Hematopoietic multipotent progenitor cell (in vitro differentiated cells): ENCODE data around the gene POLR2L. TPM values are rescaled to one million over a fixed set of nuclear protein-coding genes. Genes with fewer than 3 reads are reported as not detected.

Experiments used
- DNase-seq, 3 donors: peaks; one replicate each; pipeline ENCODE4 v3.0.0-alpha.2; 2011 to 2015; ENCODE audit warnings: low read depth in 2 of 3, low spot score in 2 of 3
- total RNA-seq: library from RNA; depleted of rRNA; stranded (reverse); fragments of >200 nt; gene quantifications from one replicate; pipeline ENCODE4 v1.2.3, GENCODE V29; 2012

Gene POLR2L
- 41.5 TPM for total RNA-seq

DNA sequence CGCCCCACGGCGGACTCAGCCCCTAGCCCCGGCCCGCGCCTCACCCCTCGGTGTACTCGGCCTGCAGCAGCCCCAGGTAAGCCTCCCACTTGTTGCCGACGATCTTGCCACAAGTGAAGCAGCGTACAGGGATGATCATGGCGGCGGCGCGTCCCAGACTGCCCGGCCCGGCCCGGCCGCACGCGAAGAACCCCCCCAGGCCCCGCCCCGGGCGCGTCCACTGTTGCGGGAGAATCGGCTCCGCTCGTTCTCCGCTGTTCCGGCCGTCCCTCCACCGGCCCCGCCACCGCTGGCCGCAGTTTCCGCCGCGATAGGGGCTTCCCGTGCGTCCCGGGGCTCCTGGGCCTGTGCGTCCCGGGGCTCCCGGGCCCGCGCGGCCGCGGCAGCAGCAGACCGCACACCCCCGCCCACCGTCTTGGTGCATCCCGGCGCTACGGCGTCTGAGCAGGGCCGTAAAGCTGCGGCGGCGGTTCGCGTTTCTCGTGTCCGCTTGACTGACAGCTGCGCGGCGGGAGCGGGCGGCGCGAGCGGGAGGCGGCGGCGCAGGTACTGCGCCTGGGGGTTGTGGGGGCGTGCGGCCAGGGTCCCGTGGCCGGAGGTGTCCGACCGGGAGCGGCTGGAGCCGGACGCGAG is at the start of gene POLR2L, which contains the start of gene TSPAN4:
Gene POLR2L (minus strand): TSS at position 160 of the 633 bp plus-strand sequence. CDS start 21 bp downstream, at position 139.
Gene TSPAN4 (plus strand): TSS at position 483 of the 633 bp plus-strand sequence. CDS start 7,453 bp downstream, outside the sequence.
- DNase-seq: peak; percentile 86 to 87 (median 86)

GRCh38 chr11:890794-891540 is 48.6 kb upstream of the POLR2L start:
- no peak for DNase-seq

GRCh38 chr11:889687-890475 is 47.6 kb upstream of the POLR2L start:
- DNase-seq: no peak

DNA sequence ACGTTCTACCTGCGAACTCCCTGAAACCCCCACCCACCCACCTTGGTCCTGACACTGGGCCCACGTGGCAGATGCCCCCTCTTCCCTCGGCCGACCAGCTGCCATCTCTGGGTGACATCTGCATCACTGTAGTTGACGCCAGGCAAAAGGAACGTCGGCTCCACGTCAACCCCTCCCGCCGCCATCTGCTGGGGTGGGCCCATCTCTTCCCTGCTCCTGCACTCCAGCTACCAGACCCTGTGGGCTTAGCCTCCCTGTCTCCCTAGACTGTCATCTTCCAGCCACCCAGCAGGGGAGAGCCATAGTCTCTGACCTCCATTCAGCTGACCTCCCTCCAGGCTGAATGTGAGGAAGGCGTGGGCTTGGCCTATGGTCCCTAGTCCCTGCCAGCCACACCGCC is 46.9 kb upstream of the POLR2L start:
- no peak for DNase-seq

- no peak for DNase-seq
These were observed 46.2 kb upstream of the POLR2L start for GRCh38 chr11:888310-889212.

- no peak for DNase-seq
These were observed 45.3 kb upstream of the POLR2L start for GRCh38 chr11:887589-887988.

DNA sequence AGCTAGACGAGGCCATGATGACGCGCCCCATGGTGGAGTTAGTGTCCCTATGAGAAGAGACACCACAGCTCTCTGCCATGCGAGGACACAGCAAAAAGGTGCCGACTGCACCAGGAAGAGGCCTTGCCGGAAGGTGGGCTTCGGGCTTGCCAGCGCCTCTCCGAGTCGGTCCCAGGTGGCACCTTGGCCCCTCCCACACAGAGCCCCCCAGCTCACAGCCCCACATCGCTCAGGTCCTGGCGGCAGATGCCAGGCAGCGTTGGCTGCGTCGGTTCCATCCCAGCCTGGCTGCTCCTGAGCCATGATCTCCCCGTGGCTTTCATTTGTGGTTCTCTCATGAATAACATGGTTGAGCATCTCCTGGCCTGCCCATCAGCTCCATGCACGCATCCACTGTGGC is 44.2 kb upstream of the POLR2L start:
- no peak for DNase-seq

- no peak for DNase-seq
These were observed 42.3 kb upstream of the POLR2L start for GRCh38 chr11:884578-885070.

DNA sequence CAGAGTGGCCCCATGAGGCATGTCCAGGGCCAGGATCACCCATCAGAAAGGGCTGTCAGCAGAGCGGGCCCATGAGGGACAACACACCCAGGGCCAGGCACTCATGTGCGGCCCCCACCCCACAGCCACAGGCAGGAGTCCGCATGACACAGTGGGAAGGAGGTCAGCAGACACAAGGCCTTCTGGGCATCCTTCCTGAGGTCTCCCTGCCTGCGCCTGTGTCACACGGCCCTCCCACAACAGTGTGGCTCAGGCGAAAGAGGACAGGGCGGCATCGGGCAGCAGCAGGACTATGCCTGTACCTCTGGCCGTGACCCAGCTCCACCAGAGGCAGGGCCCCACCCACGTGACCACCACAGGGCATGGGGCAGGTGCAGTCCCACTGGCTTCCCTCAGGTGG is 41.2 kb upstream of the POLR2L start:
- no peak for DNase-seq

DNA sequence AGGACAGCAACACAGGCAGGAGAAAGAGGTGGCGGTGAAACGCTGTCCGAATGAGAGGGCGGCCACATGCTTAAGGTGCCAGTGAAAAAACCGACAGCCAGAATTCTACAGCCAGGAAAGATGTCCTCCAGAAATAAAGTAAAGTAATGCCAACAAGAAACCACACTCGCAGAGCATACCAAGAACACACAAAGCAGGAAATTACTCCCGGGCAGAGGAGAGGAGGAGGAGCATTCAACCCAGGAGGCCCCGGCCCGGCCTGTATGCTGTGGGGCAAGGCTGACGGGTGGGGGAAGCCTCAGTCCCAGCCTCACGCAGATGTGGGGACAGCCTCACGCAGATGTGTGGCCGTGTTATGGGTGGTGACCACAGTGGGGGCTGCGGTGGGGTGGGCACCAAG is 40.3 kb upstream of the POLR2L start:
- no peak for DNase-seq

DNA sequence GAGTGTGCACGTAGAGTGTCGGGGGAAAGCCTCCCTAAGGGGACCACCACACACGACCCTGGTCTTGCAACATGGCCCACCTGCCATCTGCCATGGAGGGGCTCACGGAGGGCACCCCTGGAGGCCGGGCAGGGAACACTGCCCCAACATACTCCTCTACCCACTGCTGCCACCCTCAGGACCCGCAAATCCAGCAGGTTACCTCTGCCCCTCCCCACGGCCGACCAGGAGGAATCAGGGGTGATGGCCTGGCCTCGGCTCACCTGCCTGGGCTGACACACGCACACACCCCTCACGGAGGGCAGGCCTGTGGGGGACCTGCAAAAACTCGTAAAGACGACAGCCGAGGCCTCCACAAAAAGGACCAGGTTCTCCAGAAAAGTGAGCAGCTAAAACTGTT is 38.1 kb upstream of the POLR2L start:
- no peak for DNase-seq

DNA sequence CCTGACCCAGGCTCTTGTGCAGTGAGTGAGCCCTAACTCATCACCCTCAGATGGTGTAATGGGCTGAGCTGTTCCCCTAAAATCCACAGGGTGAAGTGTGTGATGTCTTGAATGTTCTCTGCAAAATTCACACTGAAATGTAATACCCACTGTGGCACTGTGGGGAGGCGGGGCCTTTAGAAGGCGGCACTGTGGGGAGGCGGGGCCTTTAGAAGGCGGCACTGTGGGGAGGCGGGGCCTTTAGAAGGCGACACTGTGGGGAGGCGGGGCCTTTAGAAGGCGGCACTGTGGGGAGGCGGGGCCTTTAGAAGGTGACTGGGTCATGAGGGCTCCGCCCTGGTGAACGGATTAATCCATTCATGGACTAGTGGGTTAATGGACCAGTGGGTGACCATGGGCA is 35.2 kb upstream of the POLR2L start:
- DNase-seq: peak in 2 of 3 donors; percentile 15 to 31

- DNase-seq: no peak
These were observed 34.2 kb upstream of the POLR2L start for GRCh38 chr11:876545-876944.

DNA sequence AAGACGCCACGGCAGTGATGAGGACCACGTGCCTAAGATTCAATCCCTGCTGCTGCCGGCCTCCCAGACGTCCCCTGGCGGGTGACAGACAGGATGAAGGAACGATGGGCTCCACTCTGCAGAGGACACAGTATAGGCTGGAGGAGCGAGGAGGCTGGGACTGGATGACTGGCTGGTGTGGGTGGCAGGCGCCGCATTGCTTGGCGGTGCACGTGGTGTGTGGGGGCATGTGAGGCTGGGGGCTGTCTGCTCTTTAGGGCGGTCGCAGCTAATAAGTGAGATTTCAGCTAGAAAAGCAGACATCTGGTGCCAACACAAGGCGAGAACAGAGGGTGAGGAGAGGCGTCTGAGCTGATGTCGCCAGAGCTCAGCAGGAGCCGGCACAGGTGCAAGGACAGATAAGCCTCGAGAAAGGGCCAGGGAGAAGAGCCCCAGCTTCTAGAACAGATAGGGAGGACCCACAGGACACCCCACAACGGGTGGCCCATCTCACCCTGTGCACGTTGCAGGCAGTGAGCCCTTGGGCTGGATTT is 33.5 kb upstream of the POLR2L start:
- peak in 1 of 3 donors; percentile 14 for DNase-seq

GRCh38 chr11:875203-875602 is 32.9 kb upstream of the POLR2L start:
- DNase-seq: no peak

GRCh38 chr11:873706-874105 is 31.4 kb upstream of the POLR2L start:
- no peak for DNase-seq

- DNase-seq: no peak
These were observed 30.5 kb upstream of the POLR2L start for GRCh38 chr11:872799-873198.

- DNase-seq: no peak
These were observed 29.1 kb upstream of the POLR2L start for GRCh38 chr11:871472-871871.

DNA sequence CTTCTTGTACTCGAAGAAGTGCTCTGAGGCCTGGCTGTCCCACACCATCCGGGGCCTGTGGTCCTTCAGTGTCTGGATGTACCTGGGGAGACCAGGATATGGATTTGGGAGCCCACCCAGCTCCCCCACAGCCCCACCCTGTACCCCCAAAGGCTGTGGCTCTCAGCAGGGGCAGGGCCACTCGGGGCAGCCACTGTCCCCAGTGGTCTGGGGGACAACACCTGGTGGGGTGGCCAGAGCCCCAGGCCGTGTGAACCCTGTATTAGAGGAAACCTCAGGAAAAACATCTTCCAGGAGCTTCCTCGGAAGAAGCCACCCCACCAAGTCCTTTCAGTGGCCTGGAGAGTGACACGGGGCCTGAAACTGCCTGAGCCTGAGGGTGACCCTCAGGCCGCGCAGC is 28.1 kb upstream of the POLR2L start:
- no peak for DNase-seq

- DNase-seq: no peak
These were observed 27.7 kb upstream of the POLR2L start for GRCh38 chr11:870127-870413.
